Measurements from ENCODE around the gene EXOC8. TPM values are rescaled to one million over a fixed set of nuclear protein-coding genes. Genes with fewer than 3 reads are reported as not detected.

The EXOC8 gene
- total and polyA plus RNA-seq, 9 of the 15 experiments (the other 6 are each of a cell fraction or from before 2014, with no cell fraction given) = 2.1 to 13.6 (median 7.2) TPM

- no peak for TF ChIP-seq ILK (tag; IDR thresholded peaks at IDR 0.05; ENCODE audit: borderline replicate concordance, low read depth)
- TF ChIP-seq JUND (IDR thresholded peaks at IDR 0.05; ENCODE audit: borderline replicate concordance, low read depth, low read length) = 0 out of 2 replicates have a peak, but pooled peaks have one; percentile 30
- no peak; the same call in 2 of the 3 replicates for TF ChIP-seq JUND (tag; IDR thresholded peaks at IDR 0.05; ENCODE audit: borderline replicate concordance, low read depth, low read length)
- peak; percentile 86; the same call in 1 of the 2 replicates for TF ChIP-seq THRB (CRISPR knock-in tag; conservative IDR thresholded peaks at IDR 0.05)
- no peak for TF ChIP-seq SMARCB1 (IDR thresholded peaks at IDR 0.05; ENCODE audit: insufficient read length, low read depth)
- TF ChIP-seq ZHX1 (conservative IDR thresholded peaks at IDR 0.05; ENCODE audit: low read length) = peak; percentile 92; the same call in 1 of the 2 replicates
- TF ChIP-seq GMEB1 (CRISPR knock-in tag; IDR thresholded peaks at IDR 0.05) = peak; percentile 83; the same call in 1 of the 2 replicates
- no peak; the same call in 1 of the 2 replicates for TF ChIP-seq ZNF77 (CRISPR knock-in tag; IDR thresholded peaks at IDR 0.05)
- TF ChIP-seq CBX8 (IDR thresholded peaks at IDR 0.05; ENCODE audit: borderline replicate concordance, extremely low read depth, low read depth, low read length, poor library complexity, severe bottlenecking) = no peak
- TF ChIP-seq MNT (conservative IDR thresholded peaks at IDR 0.05) = peak in 1 of 2 experiments; percentile 74; a peak in 2 of 4 replicates
- no peak for TF ChIP-seq TCF3 (CRISPR knock-in tag; IDR thresholded peaks at IDR 0.05)
- TF ChIP-seq KDM2B (CRISPR knock-in tag; IDR thresholded peaks at IDR 0.05) = no peak
- peak; percentile 90 for TF ChIP-seq SPI1 (IDR thresholded peaks at IDR 0.05; ENCODE audit: borderline replicate concordance, low read depth, low read length)
- no peak for TF ChIP-seq BRCA1 (IDR thresholded peaks at IDR 0.05)
- no peak for TF ChIP-seq BRCA1 (CRISPR knock-in tag; IDR thresholded peaks at IDR 0.05)
- no peak for TF ChIP-seq NCOA2 (IDR thresholded peaks at IDR 0.05; ENCODE audit: partially characterized antibody in 2 of 2)
- peak; percentile 90 for TF ChIP-seq POLR2A (conservative IDR thresholded peaks at IDR 0.05)
- TF ChIP-seq ZNF277 (CRISPR knock-in tag; IDR thresholded peaks at IDR 0.05; ENCODE audit: borderline replicate concordance) = 0 out of 2 replicates have a peak, but pooled peaks have one; percentile 64
Measured at GRCh38 chr1:231337472-231338269, at the start of gene EXOC8 (continued).
